ENCODE data around the gene PCDHGA8.
"Not testable (repeated sequence)": the region's sequence is repeated elsewhere in the genome, so short reads cannot be mapped to it uniquely, and the experiment has no call there.

PCDHGA8 gene

GRCh38 chr5:141419074-141419880, 26.8 kb downstream of the PCDHGA8 start:
- Histone ChIP-seq H3K9me3 (ENCODE audit: control insufficient read depth, low read length) (peaks cover 16% of the 10 kb centered on the region), H3K36me3 (ENCODE audit: control insufficient read depth, insufficient read depth, low read length) (no peaks in the 10 kb centered on the region), H3K4me3 (ENCODE audit: insufficient read depth, low read depth, low read length, poor library complexity, severe bottlenecking) (no peak overlapping the region), H3K27me3 (replicated peaks; ENCODE audit: control insufficient read depth, insufficient read depth, low read length, poor library complexity, severe bottlenecking) (peaks cover 67% of the 10 kb centered on the region), H3K27ac (ENCODE audit: insufficient read depth, low read length, poor library complexity, severe bottlenecking) (no peak overlapping the region), H3K4me1 (ENCODE audit: control insufficient read depth, insufficient read depth, low read length, poor library complexity, severe bottlenecking) (peaks cover 3% of the 10 kb centered on the region)
- DNase-seq = no peak

- no peak for DNase-seq
- peaks cover 14% of the 10 kb centered on the region for H3K9me3 ChIP-seq (ENCODE audit: control insufficient read depth, low read length)
- H3K4me1 ChIP-seq (ENCODE audit: control insufficient read depth, insufficient read depth, low read length, poor library complexity, severe bottlenecking) = no peaks in the 10 kb centered on the region
- no peak within 1 kb of the TSS for H3K27ac ChIP-seq (ENCODE audit: insufficient read depth, low read length, poor library complexity, severe bottlenecking)
- H3K36me3 ChIP-seq (ENCODE audit: control insufficient read depth, insufficient read depth, low read length) = no peaks in the 10 kb centered on the region
- H3K4me3 ChIP-seq (ENCODE audit: insufficient read depth, low read depth, low read length, poor library complexity, severe bottlenecking) = peak within 1 kb of the TSS; percentile 37
- peaks cover 67% of the 10 kb centered on the region for H3K27me3 ChIP-seq (replicated peaks; ENCODE audit: control insufficient read depth, insufficient read depth, low read length, poor library complexity, severe bottlenecking)
These were observed 28.5 kb downstream of the PCDHGA8 start, which contains the start of gene PCDHGA11 for GRCh38 chr5:141420855-141421488. PCDHGA11 (plus strand) TSS chr5:141421051; CDS start chr5:141421228, 177 bp downstream.

- H3K9me3 ChIP-seq (ENCODE audit: control insufficient read depth, low read length) = peaks cover 14% of the 10 kb centered on the region
- H3K4me1 ChIP-seq (ENCODE audit: control insufficient read depth, insufficient read depth, low read length, poor library complexity, severe bottlenecking) = no peaks in the 10 kb centered on the region
- H3K36me3 ChIP-seq (ENCODE audit: control insufficient read depth, insufficient read depth, low read length) = no peaks in the 10 kb centered on the region
- peaks cover 63% of the 10 kb centered on the region for H3K27me3 ChIP-seq (replicated peaks; ENCODE audit: control insufficient read depth, insufficient read depth, low read length, poor library complexity, severe bottlenecking)
- DNase-seq = no peak
- H3K27ac ChIP-seq (ENCODE audit: insufficient read depth, low read length, poor library complexity, severe bottlenecking) = no peak overlapping the region
- no peak overlapping the region for H3K4me3 ChIP-seq (ENCODE audit: insufficient read depth, low read depth, low read length, poor library complexity, severe bottlenecking)
These were observed 29.0 kb downstream of the PCDHGA8 start for GRCh38 chr5:141421489-141421855.

- Histone ChIP-seq H3K27me3 (replicated peaks; ENCODE audit: control insufficient read depth, insufficient read depth, low read length, poor library complexity, severe bottlenecking) (peaks cover 49% of the 10 kb centered on the region), H3K36me3 (ENCODE audit: control insufficient read depth, insufficient read depth, low read length) (no peaks in the 10 kb centered on the region), H3K4me1 (ENCODE audit: control insufficient read depth, insufficient read depth, low read length, poor library complexity, severe bottlenecking) (no peaks in the 10 kb centered on the region), H3K27ac (ENCODE audit: insufficient read depth, low read length, poor library complexity, severe bottlenecking) (no peak overlapping the region), H3K4me3 (ENCODE audit: insufficient read depth, low read depth, low read length, poor library complexity, severe bottlenecking) (no peak overlapping the region), H3K9me3 (ENCODE audit: control insufficient read depth, low read length) (peaks cover 14% of the 10 kb centered on the region)
- no peak for DNase-seq
These were observed 30.4 kb downstream of the PCDHGA8 start for GRCh38 chr5:141422742-141423291.

GRCh38 chr5:141427783-141428426, 35.5 kb downstream of the PCDHGA8 start:
- Histone ChIP-seq H3K36me3 (ENCODE audit: control insufficient read depth, insufficient read depth, low read length) (no peaks in the 10 kb centered on the region), H3K4me3 (ENCODE audit: insufficient read depth, low read depth, low read length, poor library complexity, severe bottlenecking) (no peak overlapping the region), H3K4me1 (ENCODE audit: control insufficient read depth, insufficient read depth, low read length, poor library complexity, severe bottlenecking) (no peaks in the 10 kb centered on the region), H3K27ac (ENCODE audit: insufficient read depth, low read length, poor library complexity, severe bottlenecking) (no peak overlapping the region), H3K9me3 (ENCODE audit: control insufficient read depth, low read length) (peaks cover 11% of the 10 kb centered on the region), H3K27me3 (replicated peaks; ENCODE audit: control insufficient read depth, insufficient read depth, low read length, poor library complexity, severe bottlenecking) (peaks cover 25% of the 10 kb centered on the region)
- no peak for DNase-seq

GRCh38 chr5:141430332-141431113, 38.1 kb downstream of the PCDHGA8 start, which contains the start of gene PCDHGA12:
PCDHGA12 (plus strand) TSS chr5:141430507; CDS start chr5:141430760, 253 bp downstream.
- Histone ChIP-seq H3K4me3 (ENCODE audit: insufficient read depth, low read depth, low read length, poor library complexity, severe bottlenecking) (no peak within 1 kb of the TSS), H3K36me3 (ENCODE audit: control insufficient read depth, insufficient read depth, low read length) (no peaks in the 10 kb centered on the region), H3K4me1 (ENCODE audit: control insufficient read depth, insufficient read depth, low read length, poor library complexity, severe bottlenecking) (no peaks in the 10 kb centered on the region), H3K9me3 (ENCODE audit: control insufficient read depth, low read length) (peaks cover 11% of the 10 kb centered on the region), H3K27ac (ENCODE audit: insufficient read depth, low read length, poor library complexity, severe bottlenecking) (no peak within 1 kb of the TSS), H3K27me3 (replicated peaks; ENCODE audit: control insufficient read depth, insufficient read depth, low read length, poor library complexity, severe bottlenecking) (peaks cover 18% of the 10 kb centered on the region)
- no peak for DNase-seq

- no peak overlapping the region for H3K4me3 ChIP-seq (ENCODE audit: insufficient read depth, low read depth, low read length, poor library complexity, severe bottlenecking)
- H3K9me3 ChIP-seq (ENCODE audit: control insufficient read depth, low read length) = peaks cover 11% of the 10 kb centered on the region
- H3K27me3 ChIP-seq (replicated peaks; ENCODE audit: control insufficient read depth, insufficient read depth, low read length, poor library complexity, severe bottlenecking) = peaks cover 18% of the 10 kb centered on the region
- DNase-seq = no peak
- H3K4me1 ChIP-seq (ENCODE audit: control insufficient read depth, insufficient read depth, low read length, poor library complexity, severe bottlenecking) = no peaks in the 10 kb centered on the region
- no peaks in the 10 kb centered on the region for H3K36me3 ChIP-seq (ENCODE audit: control insufficient read depth, insufficient read depth, low read length)
- no peak overlapping the region for H3K27ac ChIP-seq (ENCODE audit: insufficient read depth, low read length, poor library complexity, severe bottlenecking)
These were observed 38.9 kb downstream of the PCDHGA8 start for GRCh38 chr5:141431286-141431685.

- not testable (repeated sequence) for H3K36me3 ChIP-seq (ENCODE audit: control insufficient read depth, insufficient read depth, low read length); DNase-seq; H3K4me3 ChIP-seq (ENCODE audit: insufficient read depth, low read depth, low read length, poor library complexity, severe bottlenecking); H3K4me1 ChIP-seq (ENCODE audit: control insufficient read depth, insufficient read depth, low read length, poor library complexity, severe bottlenecking); H3K27ac ChIP-seq (ENCODE audit: insufficient read depth, low read length, poor library complexity, severe bottlenecking)
- peaks cover 18% of the 10 kb centered on the region for H3K27me3 ChIP-seq (replicated peaks; ENCODE audit: control insufficient read depth, insufficient read depth, low read length, poor library complexity, severe bottlenecking)
- H3K9me3 ChIP-seq (ENCODE audit: control insufficient read depth, low read length) = peaks cover 11% of the 10 kb centered on the region
These were observed 39.9 kb downstream of the PCDHGA8 start for GRCh38 chr5:141432308-141432707.

- Histone ChIP-seq H3K27me3 (replicated peaks; ENCODE audit: control insufficient read depth, insufficient read depth, low read length, poor library complexity, severe bottlenecking) (peaks cover 18% of the 10 kb centered on the region), H3K9me3 (ENCODE audit: control insufficient read depth, low read length) (peaks cover 11% of the 10 kb centered on the region)
- not testable (repeated sequence) for H3K27ac ChIP-seq (ENCODE audit: insufficient read depth, low read length, poor library complexity, severe bottlenecking); DNase-seq; H3K4me1 ChIP-seq (ENCODE audit: control insufficient read depth, insufficient read depth, low read length, poor library complexity, severe bottlenecking); H3K4me3 ChIP-seq (ENCODE audit: insufficient read depth, low read depth, low read length, poor library complexity, severe bottlenecking); H3K36me3 ChIP-seq (ENCODE audit: control insufficient read depth, insufficient read depth, low read length)
These were observed 40.3 kb downstream of the PCDHGA8 start for GRCh38 chr5:141432726-141433125.

Measured in effector memory CD4-positive, alpha-beta T cell (primary cell).